ENCODE results near the gene FAM83C.

DNA sequence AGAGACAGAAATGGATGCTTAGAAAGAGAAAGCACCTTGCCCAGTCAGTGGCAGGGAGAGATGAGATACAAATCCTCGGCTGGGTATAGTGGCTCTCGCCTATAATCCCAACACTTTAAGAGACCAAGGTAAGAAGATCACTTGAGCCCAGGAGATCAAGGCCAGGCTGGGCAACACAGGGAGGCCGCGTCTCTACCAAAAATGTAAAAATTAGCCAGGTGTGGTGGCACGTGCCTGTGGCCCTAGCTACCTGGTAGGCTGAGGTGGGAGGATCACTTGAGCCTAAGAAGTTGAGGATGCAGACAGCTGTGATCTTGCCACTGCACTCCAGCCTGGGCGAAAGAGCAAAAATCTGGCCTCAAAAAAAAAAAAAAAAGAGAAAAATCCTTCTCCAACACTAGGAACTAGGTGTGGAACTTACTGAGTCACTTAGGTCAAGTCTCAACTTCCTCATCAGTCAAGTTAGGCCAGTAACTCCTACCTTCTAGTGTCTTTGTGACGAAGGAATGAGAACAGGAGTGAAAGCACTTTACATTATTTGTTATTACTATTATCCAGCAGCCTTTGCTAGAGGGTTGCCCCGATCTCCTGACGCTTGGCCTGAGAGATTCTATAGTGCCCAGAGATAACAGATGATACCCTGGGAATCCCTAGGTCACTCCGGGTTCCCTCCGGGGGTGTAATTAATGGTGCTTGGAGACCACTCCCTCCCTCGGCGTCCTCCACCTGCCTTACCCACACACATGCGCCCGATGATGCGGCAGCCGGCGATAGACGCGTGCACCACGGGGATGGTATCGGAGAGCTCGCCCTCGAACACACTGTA, 8.6 kb downstream of the FAM83C start:
- TF ChIP-seq, protein P1, sequence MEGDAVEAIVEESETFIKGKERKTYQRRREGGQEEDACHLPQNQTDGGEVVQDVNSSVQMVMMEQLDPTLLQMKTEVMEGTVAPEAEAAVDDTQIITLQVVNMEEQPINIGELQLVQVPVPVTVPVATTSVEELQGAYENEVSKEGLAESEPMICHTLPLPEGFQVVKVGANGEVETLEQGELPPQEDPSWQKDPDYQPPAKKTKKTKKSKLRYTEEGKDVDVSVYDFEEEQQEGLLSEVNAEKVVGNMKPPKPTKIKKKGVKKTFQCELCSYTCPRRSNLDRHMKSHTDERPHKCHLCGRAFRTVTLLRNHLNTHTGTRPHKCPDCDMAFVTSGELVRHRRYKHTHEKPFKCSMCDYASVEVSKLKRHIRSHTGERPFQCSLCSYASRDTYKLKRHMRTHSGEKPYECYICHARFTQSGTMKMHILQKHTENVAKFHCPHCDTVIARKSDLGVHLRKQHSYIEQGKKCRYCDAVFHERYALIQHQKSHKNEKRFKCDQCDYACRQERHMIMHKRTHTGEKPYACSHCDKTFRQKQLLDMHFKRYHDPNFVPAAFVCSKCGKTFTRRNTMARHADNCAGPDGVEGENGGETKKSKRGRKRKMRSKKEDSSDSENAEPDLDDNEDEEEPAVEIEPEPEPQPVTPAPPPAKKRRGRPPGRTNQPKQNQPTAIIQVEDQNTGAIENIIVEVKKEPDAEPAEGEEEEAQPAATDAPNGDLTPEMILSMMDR (IDR thresholded peaks at IDR 0.05; ENCODE audit: low read depth, low read length): no peak
- TF ChIP-seq EZH2phosphoT487 (IDR thresholded peaks at IDR 0.05; ENCODE audit: low read depth): no peak

Data from OCI-LY3 (cell line).